Measurements from ENCODE around the gene C1QTNF2. TPM values are rescaled to one million over a fixed set of nuclear protein-coding genes. Genes with fewer than 3 reads are reported as not detected.

Gene C1QTNF2
- polyA plus RNA-seq (ENCODE audit: insufficient read length in 12 of 12), result 10 to 100 TPM in 10 of 12 donors, 1 to 10 TPM in 1, not detected in 1; 8.7 to 34.0 (median 22.4) TPM
- long read RNA-seq, donor 1, transcript C1QTNF2-201 (3 exons, 2,414 nt), result major isoform, 6 of 6 reads
- long read RNA-seq, donor 1, partial matches to known transcripts, result 0 of 6 reads
- long read RNA-seq, donor 1, other reads (novel, unspliced or antisense), result 0 of 6 reads
- long read RNA-seq, donor 2, transcript C1QTNF2-201 (3 exons, 2,414 nt), result major isoform, 38 of 38 reads
- long read RNA-seq, donor 2, partial matches to known transcripts, result 0 of 38 reads
- long read RNA-seq, donor 2, other reads (novel, unspliced or antisense), result 0 of 38 reads
- long read RNA-seq, donor 3, transcript C1QTNF2-201 (3 exons, 2,414 nt), result major isoform, 11 of 11 reads
- long read RNA-seq, donor 3, partial matches to known transcripts, result 0 of 11 reads
- long read RNA-seq, donor 3, other reads (novel, unspliced or antisense), result 0 of 11 reads
- long read RNA-seq, donor 4, partial matches to known transcripts, result 0 of 4 reads
- long read RNA-seq, donor 4, other reads (novel, unspliced or antisense), result 0 of 4 reads
- long read RNA-seq, donor 5, transcript C1QTNF2-201 (3 exons, 2,414 nt), result major isoform, 27 of 27 reads
- long read RNA-seq, donor 5, partial matches to known transcripts, result 0 of 27 reads
- long read RNA-seq, donor 5, other reads (novel, unspliced or antisense), result 0 of 27 reads
- long read RNA-seq, donor 6, transcript C1QTNF2-201 (3 exons, 2,414 nt), result major isoform, 21 of 21 reads
- long read RNA-seq, donor 6, partial matches to known transcripts, result 0 of 21 reads
- long read RNA-seq, donor 6, other reads (novel, unspliced or antisense), result 0 of 21 reads
- long read RNA-seq, donor 7, transcript C1QTNF2-201 (3 exons, 2,414 nt), result major isoform, 14 of 14 reads
- long read RNA-seq, donor 7, partial matches to known transcripts, result 0 of 14 reads
- long read RNA-seq, donor 7, other reads (novel, unspliced or antisense), result 0 of 14 reads
- long read RNA-seq, donor 8, transcript C1QTNF2-201 (3 exons, 2,414 nt), result major isoform, 25 of 25 reads
- long read RNA-seq, donor 8, partial matches to known transcripts, result 0 of 25 reads
- long read RNA-seq, donor 8, other reads (novel, unspliced or antisense), result 0 of 25 reads
- long read RNA-seq, donor 9, transcript C1QTNF2-201 (3 exons, 2,414 nt), result major isoform, 17 of 17 reads
- long read RNA-seq, donor 9, partial matches to known transcripts, result 0 of 17 reads
- long read RNA-seq, donor 9, other reads (novel, unspliced or antisense), result 0 of 17 reads
- long read RNA-seq, donor 10, transcript C1QTNF2-201 (3 exons, 2,414 nt), result major isoform, 23 of 23 reads
- long read RNA-seq, donor 10, partial matches to known transcripts, result 0 of 23 reads
- long read RNA-seq, donor 10, other reads (novel, unspliced or antisense), result 0 of 23 reads
- long read RNA-seq, donor 11, transcript C1QTNF2-201 (3 exons, 2,414 nt), result major isoform, 39 of 39 reads
- long read RNA-seq, donor 11, partial matches to known transcripts, result 0 of 39 reads
- long read RNA-seq, donor 11, other reads (novel, unspliced or antisense), result 0 of 39 reads

- peak; percentile 90 for DNase-seq
Observed at GRCh38 chr5:160369990-160370712, at the start of gene C1QTNF2. TSS of gene C1QTNF2 (minus strand) at chr5:160370626. CDS start at chr5:160355011, 15,615 bp downstream.

- no peak for DNase-seq
Observed at GRCh38 chr5:160420331-160420610, 49.8 kb upstream of the C1QTNF2 start.

GRCh38 chr5:160419458-160420330, 49.3 kb upstream of the C1QTNF2 start:
- DNase-seq, result no peak

- DNase-seq, result peak; percentile 97
Observed at GRCh38 chr5:160418561-160419457, 48.4 kb upstream of the C1QTNF2 start, which contains the start of gene SLU7. TSS of gene SLU7 (minus strand) at chr5:160419081. CDS start at chr5:160415294, 3,787 bp downstream.

GRCh38 chr5:160399402-160400353, 29.3 kb upstream of the C1QTNF2 start, which contains the start of gene FAM200C:
TSS of gene FAM200C (minus strand) at chr5:160400054. CDS start at chr5:160395490, 4,564 bp downstream.
- peak; percentile 93 for DNase-seq

GRCh38 chr5:160398806-160399205, 28.4 kb upstream of the C1QTNF2 start:
- DNase-seq, result no peak

- DNase-seq, result no peak
Observed at GRCh38 chr5:160397492-160397891, 27.1 kb upstream of the C1QTNF2 start.

GRCh38 chr5:160395111-160395510, 24.7 kb upstream of the C1QTNF2 start:
- DNase-seq, result no peak

GRCh38 chr5:160390787-160391696, 20.6 kb upstream of the C1QTNF2 start:
- DNase-seq, result no peak

- no peak for DNase-seq
Observed at GRCh38 chr5:160387445-160387844, 17.0 kb upstream of the C1QTNF2 start.

- DNase-seq, result no peak
Observed at GRCh38 chr5:160385496-160385895, 15.1 kb upstream of the C1QTNF2 start.

GRCh38 chr5:160384681-160385080, 14.3 kb upstream of the C1QTNF2 start:
- DNase-seq, result no peak

- DNase-seq, result no peak
Observed at GRCh38 chr5:160382346-160382745, 11.9 kb upstream of the C1QTNF2 start.

- DNase-seq, result no peak
Observed at GRCh38 chr5:160380041-160380440, 9.6 kb upstream of the C1QTNF2 start.

- no peak for DNase-seq
Observed at GRCh38 chr5:160379511-160379910, 9.1 kb upstream of the C1QTNF2 start.

- no peak for DNase-seq
Observed at GRCh38 chr5:160378330-160378729, 7.9 kb upstream of the C1QTNF2 start.

All from muscle of arm (tissue), 14 donors.